ENCODE measurements around the gene QSOX2. TPM values are rescaled to one million over a fixed set of nuclear protein-coding genes. Genes with fewer than 3 reads are reported as not detected.

QSOX2 gene
- total RNA-seq, 1 donor from 2014 or later = 3.1 TPM

DNA sequence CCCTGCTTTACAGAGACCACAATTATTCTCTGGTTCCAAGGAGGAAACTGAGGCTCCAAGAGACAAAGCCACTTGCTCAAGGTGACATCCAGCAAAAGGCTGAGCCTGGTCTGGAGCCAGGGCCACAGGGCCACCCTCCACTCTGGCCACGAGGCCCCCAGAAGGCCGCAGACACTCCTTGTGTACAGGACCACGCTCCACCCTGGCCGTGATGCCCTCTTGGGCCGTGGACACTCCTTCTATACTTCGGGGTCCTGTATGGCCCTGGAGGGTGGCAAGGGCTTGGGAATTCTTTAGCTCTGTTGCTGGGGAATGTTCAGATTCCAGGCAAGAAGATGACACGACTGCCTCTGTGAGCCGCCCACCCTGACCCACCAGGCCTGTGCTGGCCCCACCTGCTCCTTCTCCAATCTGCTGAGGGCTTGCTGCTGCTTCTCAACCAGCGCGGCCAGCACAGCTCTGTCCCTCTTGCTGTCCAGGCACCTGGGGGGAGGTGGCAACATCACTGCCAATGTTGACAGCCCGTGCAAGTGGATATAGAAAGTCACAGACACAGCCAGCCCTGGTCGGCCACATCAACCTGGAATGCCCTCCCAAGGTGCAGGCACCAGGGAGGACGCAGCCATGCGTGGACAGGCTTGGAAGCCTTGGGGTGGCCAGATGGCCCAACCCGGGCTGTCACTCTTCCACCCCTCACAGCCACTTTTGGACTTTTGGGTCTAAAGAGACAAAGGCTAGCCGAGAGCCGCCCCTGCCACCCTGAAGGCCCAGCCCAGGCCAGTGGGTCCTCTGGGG is 20.1 kb upstream of the QSOX2 start:
- no peak for DNase-seq (ENCODE audit: low spot score)

DNA sequence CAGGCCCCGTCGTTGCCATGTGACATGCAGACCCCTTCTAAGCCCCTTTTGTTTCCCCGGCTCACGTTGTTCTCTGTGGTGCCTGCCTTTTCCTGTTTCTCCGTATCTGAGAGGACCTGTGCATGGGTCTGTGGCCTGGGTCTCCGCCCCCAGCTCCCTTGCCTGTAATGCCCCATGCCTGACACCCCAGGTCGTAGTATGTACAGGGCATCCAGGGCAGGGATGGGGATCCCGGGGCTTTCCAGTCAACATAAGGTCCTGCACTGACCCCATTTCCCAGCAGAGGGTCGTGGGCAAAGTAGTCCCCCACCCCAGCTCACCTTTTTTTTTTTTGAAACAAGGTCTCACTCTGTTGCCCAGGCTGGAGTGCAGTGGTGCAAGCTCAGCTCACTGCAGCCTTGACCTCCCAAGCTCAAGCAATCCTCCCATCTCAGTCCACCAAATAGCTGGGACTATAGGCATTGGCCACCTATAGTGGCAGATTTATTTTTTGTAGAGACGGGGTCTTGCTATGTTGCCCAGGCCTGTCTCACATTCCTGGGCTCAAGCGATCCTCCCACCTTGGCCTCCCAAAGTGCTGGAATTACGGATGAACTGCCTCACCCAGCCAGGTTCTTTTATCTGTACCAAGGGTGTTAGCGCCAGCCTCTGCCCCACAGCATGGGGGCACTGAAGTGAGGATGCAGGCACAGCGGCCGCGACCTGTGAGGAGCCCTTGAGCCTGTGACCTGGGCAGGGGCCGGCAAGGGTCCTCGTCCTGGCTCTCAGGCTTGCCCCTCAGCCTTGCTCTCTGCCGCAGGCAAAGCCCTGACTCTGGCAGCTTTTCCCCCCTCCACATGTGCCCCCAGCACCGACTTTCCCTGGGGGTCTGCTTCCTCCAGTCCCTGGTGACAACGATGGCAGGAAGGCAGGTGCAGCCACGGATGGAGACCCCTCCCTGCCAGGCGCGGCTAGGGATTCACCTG is 19.1 kb upstream of the QSOX2 start:
- DNase-seq (ENCODE audit: low spot score) = no peak

DNA sequence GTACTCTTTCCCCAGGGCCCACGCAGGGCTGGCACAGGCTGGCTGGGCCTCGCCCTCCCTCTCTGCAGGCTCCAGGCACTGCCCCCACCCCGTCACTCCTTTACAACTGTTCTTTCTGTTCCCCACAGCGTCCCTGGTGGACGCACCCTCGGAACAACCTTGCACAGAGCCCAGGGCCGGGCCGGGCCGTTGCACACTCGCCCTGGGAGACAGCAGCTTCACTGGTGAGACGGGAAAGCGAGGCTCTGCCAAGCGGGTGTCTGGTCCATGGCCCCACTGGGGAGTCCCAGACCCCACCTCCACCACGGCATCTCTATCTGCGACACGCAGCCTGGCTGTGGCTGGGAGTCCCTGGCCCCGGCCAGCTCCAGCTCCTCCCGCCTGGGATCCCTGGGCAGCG is 18.4 kb upstream of the QSOX2 start:
- no peak for DNase-seq (ENCODE audit: low spot score)

DNA sequence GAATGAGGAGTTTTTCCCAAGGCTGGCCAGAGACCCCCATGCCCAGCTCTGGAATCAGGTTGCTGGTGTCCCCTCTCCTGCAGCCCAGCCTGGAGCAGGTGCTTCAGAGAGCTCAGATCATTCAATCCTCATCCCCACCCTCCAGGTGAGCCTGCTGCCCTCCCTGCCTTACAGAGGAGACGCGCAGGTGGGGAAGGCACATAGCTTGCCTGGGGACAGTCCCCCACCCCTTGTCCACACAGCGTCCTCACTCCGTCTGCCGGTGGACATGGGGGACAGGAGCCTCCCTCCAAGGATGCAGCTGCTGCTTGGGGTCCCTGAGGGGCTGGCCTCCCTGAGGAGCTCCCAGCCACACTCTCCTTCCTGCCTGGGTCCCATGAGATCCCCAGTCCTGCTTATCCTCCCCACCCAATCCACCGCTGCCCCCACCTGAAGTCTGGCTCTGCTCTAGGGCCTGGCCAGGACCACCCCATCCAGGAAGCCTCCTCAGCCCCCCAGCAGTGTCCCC is 17.1 kb upstream of the QSOX2 start:
- no peak for DNase-seq (ENCODE audit: low spot score)

DNA sequence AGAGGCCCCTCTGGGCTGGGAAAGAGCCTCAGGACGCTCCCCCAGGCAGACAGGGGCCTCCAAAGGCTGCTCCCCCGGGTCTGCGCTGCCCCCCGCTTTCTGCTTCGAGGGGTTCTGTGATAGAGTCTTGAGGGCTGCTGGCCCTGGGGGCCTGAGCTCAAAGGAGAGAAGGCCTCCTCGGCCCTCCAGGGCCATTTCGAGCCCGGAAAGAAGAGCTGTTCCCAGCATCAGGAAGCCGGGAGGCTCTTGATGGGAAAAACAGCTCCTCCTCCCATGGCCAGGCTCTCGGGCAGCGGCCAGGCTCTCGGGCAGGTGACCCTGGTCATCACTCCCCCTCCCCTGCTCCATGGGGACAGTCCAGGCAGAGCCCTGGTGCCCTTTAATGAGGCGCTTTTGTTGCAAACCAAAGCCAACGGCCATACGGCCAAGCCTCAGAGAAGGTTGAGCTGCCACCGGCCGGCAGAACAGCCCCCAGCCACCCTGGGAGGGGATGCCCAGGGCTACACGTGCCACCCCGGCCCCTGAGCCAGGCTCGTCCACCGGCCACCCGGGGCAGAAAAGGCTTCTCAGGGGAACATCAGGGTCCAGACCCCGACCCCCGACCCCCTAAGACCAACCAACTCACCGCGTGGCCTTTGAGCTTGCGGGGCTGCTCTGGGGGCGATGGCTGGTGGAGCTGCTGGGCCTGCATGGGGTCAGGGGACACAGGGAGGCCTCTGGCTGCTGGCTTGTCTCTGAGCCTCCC is 16.2 kb upstream of the QSOX2 start:
- no peak for DNase-seq (ENCODE audit: low spot score)

DNA sequence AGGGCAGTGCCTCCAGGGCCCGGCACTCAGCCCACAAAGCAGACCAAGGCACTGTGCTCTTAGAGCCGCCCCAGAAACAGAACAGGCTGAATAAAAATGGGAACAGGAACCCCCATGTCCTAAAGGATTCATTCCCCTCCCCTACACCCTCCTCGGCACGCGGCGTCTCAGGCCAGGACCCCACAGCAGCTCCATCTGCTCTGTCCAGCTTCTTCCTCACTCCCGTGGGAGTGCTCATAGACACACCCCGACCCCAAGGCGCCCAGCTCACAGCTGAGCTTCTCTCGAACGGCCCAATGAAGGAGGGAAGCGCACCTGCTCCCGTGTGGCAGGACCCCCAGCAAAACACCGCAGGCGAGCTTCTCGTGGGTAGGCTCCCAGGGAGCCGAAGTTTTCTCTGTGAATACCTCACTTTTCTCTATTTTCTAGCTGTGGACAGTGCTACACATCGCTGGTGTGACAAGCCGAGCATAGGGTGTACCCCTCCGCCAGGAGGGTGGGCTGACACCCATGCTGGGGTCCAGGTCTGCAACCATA is 15.4 kb upstream of the QSOX2 start:
- DNase-seq (ENCODE audit: low spot score) = no peak

DNA sequence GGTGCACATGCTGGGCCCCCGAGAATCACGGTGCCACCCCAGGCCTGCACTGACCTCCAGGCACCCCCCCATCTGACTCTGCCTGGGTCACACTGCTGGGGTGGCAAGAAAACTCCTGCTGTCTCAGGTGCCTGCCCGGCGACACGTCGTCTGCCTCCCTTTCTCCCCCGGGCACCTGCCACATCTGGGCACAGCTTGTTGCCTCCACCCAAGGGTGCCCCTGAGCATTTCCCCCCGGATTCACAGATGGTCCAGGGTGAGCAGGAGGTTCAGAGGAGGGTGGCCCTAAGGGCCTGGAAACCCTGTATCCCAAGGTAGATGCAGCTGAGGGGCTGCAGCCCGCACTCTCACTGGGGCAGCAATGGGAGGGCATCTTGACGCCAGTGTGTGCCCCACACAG is 14.9 kb upstream of the QSOX2 start:
- DNase-seq (ENCODE audit: low spot score) = no peak

DNA sequence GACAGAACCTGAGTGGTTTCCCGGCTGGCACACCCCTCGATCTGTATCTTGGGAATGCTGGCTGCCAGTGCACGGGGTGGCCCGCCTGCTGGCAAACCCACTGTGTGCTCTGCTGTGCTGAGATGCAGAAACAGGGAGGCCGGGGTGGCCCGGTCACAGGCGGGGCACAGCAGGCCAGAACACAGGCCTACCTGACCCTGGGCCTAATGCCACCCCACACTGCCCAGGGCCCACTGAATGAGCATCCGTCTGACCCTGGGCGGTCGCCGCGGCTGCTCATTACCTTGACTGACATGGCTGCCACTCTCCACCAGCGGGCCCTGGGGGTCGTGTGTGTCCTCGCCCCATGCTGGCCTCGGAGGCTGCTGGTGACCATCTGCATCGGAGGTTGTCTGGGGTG is 14.2 kb upstream of the QSOX2 start:
- DNase-seq (ENCODE audit: low spot score) = no peak

DNA sequence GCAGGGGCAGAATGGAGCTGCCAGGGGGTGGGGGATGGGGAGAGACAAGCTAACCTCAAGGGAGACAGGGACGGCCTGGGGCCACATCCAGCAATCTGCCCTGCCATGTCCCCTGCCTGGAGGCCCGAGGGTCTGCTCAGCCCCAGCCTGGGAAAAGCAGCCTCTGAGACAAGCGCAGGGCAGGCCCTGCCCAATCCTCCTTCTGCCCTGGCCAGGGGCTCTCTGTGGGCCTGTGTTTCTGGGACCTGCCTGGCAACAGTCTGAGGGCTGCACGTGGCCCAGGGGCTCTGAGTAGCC is 13.9 kb upstream of the QSOX2 start:
- DNase-seq (ENCODE audit: low spot score) = no peak

DNA sequence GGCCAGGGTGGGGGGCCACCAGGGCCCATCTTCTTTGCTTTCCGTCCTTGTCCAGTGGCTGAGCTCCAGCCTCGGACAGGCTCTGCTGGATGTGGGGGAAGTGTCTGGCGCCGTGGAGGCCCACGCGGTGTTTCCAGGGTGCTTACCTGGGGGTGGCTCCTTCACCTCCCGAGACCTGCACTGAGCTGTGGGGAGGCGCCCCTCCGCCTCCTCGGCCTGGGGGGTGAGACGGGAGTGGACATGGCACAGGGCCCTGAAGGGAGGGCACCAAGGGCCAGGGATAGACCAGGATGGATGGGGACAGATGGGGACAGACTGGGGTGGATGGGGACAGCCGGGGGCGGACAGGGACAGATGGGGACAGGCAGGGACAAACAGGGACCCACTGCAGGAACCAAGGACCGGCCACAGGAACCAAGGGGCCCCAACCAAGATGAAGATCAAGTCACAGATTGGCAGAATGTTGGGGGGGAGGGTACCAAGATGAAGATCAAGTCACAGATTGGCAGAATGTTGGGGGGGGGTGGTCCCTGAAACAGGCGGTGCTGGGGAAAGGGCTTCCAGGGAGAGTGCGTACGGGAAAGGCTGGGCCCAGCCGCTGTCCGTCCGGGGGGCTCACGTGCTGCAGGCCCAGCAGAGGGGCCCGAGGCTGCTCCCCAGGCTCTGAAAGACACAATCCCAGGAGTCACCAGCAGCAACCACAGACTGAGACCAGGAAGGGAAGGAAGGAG is 13.3 kb upstream of the QSOX2 start:
- no peak for DNase-seq (ENCODE audit: low spot score)

DNA sequence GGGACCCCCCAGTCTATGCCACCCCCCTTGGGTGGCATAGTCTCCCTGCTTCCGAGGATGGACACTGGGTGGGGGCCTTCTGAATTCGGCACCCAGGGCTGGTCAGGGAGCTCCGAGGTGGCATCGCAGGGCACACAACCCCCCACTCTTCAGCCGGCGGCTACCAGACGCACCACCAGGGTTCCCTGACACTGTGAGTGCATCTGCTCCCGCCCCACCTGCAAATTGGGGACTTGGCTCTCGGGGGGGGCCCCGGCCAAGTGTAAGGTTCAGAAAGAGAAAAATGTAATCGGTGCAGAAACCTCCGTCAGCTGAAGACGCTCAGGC is 12.7 kb upstream of the QSOX2 start:
- DNase-seq (ENCODE audit: low spot score) = no peak

DNA sequence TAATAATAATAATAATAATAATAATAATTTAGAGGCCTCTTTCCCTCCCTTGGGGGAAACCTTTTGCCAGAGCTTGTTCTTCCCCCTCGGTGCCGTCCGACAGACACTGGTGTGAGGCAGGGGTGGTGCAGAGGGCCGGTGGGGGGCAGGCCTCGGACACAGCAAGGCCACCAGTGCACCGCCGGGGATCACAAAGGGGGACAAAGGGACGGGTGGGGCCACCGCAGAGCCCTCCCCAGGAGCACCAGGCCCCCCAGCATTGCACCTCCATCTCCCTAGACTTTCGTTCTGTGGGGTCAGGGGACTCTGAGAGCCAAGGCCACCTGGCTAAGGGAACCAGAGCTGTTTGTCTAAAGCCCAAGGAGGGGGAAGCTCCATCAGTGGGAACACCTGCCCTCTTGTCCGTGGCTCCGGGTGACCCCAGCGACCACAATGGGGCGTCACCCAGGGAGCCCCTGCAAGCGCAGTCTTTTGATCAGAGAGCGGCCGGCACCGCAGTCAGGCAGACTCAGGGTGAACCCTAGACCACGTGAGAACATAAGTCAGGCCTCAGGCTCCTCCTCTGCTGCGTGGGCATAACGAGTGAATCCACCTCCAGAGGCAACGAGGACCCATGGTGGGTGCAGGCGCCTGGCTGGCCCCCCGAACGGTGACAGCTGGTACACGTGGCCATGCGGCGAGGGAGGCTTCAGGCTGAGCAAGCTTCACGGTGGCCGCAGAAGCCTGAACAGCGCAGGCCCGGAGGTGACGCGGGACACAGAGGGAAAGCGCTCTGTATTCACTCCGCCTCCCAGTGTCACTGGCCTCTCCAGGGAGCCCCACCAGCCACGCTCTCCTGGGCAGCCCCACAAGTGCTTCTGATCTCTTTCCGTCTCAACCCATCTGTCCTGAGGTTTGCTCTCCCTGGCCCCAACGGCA is 12.0 kb upstream of the QSOX2 start:
- DNase-seq (ENCODE audit: low spot score) = no peak

DNA sequence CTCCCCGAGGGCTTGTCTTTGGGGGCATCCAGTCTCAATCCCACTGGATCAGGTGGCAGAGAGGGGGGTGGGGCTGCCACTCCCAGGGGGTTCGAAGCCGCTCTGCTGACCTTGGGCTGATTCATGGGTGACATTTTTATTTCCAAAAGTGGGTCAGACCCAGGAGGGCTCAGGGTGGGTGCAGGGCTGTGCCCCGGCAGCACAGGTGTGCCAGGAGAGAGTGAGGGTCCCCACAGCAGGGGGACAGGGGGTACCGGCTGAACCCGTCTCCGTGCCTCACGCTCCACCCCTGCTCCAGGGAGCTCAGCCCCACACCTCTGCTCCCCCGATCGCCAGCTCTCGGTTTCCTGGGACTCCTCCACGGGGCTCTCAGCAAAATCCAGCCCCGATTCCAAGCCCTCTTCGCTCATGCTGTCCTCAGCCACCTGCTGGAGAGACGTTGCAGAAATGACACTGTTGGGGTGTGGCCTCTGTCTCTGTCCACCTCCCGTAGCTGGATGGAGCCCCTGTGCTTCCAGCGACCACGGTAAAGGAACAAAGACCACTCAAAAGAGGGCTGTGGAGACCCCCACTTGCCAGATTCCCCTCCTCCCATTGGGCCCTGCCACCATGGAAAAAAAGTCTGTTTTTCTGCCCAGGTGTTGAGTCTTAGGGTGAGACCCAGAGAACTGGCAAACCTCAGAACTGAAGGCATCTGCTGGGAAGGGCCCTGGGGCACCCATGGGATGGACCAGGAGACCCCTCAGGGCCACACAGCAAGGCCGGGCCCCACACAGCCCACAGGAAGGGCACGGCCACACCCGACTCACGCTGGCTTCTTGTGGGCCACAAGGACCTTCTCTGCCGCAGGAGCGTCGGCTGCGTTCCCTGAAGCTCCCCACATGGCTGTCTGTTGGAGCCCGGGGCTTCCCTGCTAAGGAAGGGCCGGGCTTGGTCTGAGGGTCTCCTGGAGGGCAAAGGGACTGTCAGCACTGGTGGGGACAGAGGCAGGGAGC is 10.6 kb upstream of the QSOX2 start:
- no peak for DNase-seq (ENCODE audit: low spot score)

DNA sequence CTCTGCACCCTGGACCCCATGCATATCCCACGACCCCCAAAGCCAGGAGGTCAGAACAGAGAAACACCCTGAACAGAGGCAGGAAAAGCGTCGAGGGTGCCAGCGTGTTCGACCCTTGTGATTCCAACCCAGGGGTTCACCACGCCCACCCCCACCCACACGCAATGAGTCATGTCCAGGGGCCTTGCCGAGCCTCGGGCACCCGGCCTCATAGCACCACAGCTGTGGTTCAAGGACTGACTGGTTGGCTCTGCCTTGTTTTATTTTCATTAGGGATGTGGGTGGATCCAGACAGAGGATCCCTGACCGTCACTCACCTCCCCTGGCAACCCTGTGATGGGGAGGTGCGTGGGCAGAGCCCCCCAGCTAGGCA is 9.5 kb upstream of the QSOX2 start:
- no peak for DNase-seq (ENCODE audit: low spot score)

DNA sequence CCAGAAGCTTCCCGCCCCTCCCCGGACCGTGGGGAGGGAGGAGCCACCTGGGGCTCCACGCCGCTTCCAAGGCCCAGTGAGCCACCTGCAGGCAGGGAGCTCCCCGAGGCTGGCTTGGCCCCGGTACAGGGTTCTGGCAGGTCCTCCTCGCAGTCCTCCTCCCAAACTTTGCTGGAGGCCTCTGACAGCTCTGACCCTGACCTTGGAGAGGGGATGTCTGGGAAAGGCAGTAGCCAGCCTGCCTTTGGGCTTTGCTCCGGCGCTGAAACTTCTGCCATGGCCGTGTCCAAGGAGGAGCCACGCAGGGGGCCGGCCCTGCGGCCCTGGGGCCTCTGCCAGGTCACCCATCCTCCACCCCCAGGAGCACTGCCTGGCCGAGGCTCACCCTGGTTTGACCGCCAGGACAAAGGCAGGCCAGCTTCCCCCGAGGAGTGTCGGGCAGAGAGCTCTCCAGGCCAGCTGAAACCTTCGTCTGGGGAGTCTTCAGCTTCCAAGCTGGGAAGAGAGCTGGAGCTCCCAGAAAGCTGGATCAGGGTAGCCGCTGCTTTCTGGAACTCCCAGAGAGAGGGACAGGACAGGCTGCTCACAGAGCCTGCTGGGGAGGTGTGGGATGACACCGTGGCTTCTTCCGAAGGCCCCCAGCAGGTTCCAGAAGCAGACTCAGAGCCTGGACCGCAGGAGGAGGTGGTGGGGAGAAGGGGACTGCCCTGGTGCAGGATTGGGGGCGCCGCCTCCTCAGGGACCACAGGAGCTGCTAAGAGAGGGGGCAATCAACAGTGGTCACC is 9.0 kb upstream of the QSOX2 start:
- DNase-seq (ENCODE audit: low spot score) = no peak

DNA sequence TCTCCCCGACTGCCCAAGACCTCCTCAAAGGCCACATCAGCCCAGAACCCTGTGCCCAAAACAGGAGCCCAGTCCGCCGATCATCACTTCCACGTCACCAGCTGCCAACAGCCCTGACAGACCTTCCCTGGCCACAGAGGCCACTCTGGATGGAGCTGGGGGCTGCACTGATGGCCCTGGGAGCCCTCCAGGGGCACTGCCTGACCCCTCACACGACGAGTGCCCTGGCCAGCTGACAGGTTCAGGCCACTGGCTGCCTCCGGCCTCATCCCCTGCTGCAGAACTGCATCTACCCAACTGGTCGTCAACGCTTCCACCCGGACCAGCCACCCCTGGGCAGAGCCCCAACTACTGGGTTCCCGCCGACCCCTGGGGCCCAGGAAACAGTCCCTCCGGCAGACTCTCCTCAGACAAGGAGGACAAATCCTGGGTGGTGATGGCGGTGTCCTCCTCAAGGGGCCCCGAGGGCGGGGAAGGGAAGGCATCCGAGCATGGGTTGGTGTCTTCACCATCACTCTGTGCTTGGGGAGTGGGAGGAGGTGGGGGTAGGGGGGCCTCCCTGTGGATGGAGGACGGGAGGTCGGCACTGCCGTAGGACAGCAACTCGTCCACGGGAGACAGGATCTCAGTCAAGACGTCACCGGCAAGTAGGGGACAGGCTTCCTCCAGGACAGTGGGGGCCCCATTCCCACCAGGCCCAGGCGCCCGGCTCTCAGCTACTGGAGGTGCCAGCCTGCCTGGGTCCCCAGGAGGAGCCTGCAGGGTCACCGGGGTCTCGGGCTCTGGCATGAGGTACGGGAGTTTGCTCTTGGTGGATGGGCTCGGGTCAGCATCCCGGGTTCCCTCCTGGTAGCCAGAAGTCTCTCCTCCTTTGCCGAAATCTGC is 7.9 kb upstream of the QSOX2 start:
- DNase-seq (ENCODE audit: low spot score) = no peak

DNA sequence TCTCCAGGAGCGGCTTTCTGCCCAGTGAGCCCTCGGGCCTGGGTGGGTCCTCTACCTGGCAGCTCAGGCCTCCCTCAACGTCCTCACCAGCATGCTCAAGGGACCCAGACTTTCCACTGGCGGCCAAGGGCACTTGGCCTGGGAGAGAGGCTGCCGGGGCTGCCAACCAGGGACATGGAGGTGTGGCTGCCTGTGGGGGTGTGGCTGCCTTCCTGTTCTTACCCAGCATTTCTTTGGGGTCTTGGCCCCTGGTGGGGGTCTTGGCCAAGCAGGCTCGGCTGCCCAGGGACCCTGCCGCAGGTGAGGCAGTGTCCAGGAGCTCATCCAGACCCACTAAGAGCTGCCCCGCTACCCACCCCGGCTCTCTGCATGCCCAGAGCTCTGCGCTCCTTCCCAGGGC is 7.2 kb upstream of the QSOX2 start:
- DNase-seq (ENCODE audit: low spot score) = no peak
